ENCODE measurements around the gene COL6A1.

GRCh38 chr21:45974073-45975019, 7.2 kb upstream of the COL6A1 start:
- TF ChIP-seq TAF1 (IDR thresholded peaks at IDR 0.05; ENCODE audit: borderline replicate concordance, low read depth, low read length), result no peak
- no peak for TF ChIP-seq POLR2AphosphoS5 (IDR thresholded peaks at IDR 0.05; ENCODE audit: low read depth, low read length)
